B cell (primary cell): ENCODE data around the gene ZC4H2. TPM values are rescaled to one million over a fixed set of nuclear protein-coding genes. Genes with fewer than 3 reads are reported as not detected.

Experiments
- ATAC-seq: fragments of 200-7000 bp; cut with Tn5 transposase; one replicate; pipeline ENCODE4 v1.10.0; 2021; ENCODE audit warnings: low read depth, mild to moderate bottlenecking, moderate number of reproducible peaks, moderate library complexity
- CTCF ChIA-PET: fragments of 350-600 bp; sonication (Branson Sonifier 250); formaldehyde crosslinking; loops from one replicate; lab custom pipeline; 2021; ENCODE audit warnings: antibody characterized with exemption, inconsistent platforms; lab: Charles Lee
- POLR2A ChIA-PET: fragments of 350-600 bp; sonication (Branson Sonifier 250); formaldehyde crosslinking; loops from one replicate; lab custom pipeline; 2021; ENCODE audit warnings: antibody characterized with exemption; lab: Charles Lee
- DNase-seq: peaks from one replicate; pipeline ENCODE4 v3.0.0; 2013
- H2AFZ ChIP-seq: 2 replicates; pipeline ENCODE4 v1.6.1; 2012; ENCODE audit warnings: mild to moderate bottlenecking, low read depth, low read length; ENCODE audit not compliant: insufficient read depth, poor library complexity, severe bottlenecking
- H3K27ac ChIP-seq, 2 donors: 1 replicate in 1 of 2; 2 replicates in 1 of 2; pipeline ENCODE4 v1.5.1; 2012 to 2013; ENCODE audit warnings: low read length in 2 of 2, mild to moderate bottlenecking in 2 of 2, moderate library complexity in 1 of 2
- H3K27me3 ChIP-seq, 4 experiments: fragments of 200-600 bp in 1 of 4; sonication (generic) in 1 of 4; replicated peaks in 1 of 4; 1 replicate in 2 of 4; 2 replicates in 2 of 4; pipeline versions ENCODE4 v1.6.1 to v1.7.0; 2013 to 2016; ENCODE audit warnings: low read length in 3 of 4, mild to moderate bottlenecking in 2 of 4, mixed read lengths in 1 of 4, moderate library complexity in 1 of 4; ENCODE audit not compliant: insufficient read depth in 4 of 4, control insufficient read depth in 3 of 4; ENCODE audit errors: control extremely low read depth in 1 of 4
- H3K36me3 ChIP-seq, 2 experiments: replicated peaks in 1 of 2; 1 replicate in 1 of 2; 2 replicates in 1 of 2; pipeline versions ENCODE4 v1.6.1 to v1.7.1; 2013; ENCODE audit warnings: low read length in 1 of 2; ENCODE audit not compliant: insufficient read depth in 2 of 2, control insufficient read depth in 1 of 2; ENCODE audit errors: control extremely low read depth in 1 of 2, extremely low read depth in 1 of 2
- H3K4me1 ChIP-seq, 2 donors: fragments of 200-600 bp in 1 of 2; sonication (generic) in 1 of 2; 1 replicate in 1 of 2; 2 replicates in 1 of 2; pipeline versions ENCODE4 v1.5.1 to v1.6.1; 2013 to 2017; ENCODE audit warnings: low read length in 2 of 2; ENCODE audit not compliant: control insufficient read depth in 2 of 2, insufficient read depth in 2 of 2
- H3K4me2 ChIP-seq: replicated peaks from 2 replicates; pipeline ENCODE3; 2012; ENCODE audit warnings: mild to moderate bottlenecking, low read depth, low read length; ENCODE audit not compliant: poor library complexity, severe bottlenecking
- H3K4me3 ChIP-seq, 5 experiments: fragments of 200-600 bp in 1 of 5; sonication (generic) in 1 of 5; 1 replicate in 3 of 5; 2 replicates in 2 of 5; pipeline versions ENCODE4 v1.5.1 to v1.7.0; 2011 to 2016; ENCODE audit warnings: low read length in 4 of 5, mild to moderate bottlenecking in 4 of 5, low read depth in 2 of 5, control low read depth in 1 of 5, moderate library complexity in 1 of 5; ENCODE audit not compliant: insufficient read depth in 1 of 5; ENCODE audit errors: control extremely low read depth in 1 of 5, extremely low read depth in 1 of 5
- H3K79me2 ChIP-seq: fragments of 200-600 bp; sonication (generic); one replicate; pipeline ENCODE4 v1.6.0; 2016; ENCODE audit warnings: low read length; ENCODE audit not compliant: control insufficient read depth, insufficient read depth
- H3K9ac ChIP-seq: fragments of 200-600 bp; sonication (generic); 2 replicates; pipeline ENCODE4 v1.6.1; 2017; ENCODE audit warnings: mild to moderate bottlenecking, low read length, moderate library complexity
- H3K9me3 ChIP-seq, 3 donors: one replicate each; pipeline versions ENCODE4 v1.6.1 to v1.7.1; 2013; ENCODE audit warnings: low read length in 2 of 3; ENCODE audit not compliant: control insufficient read depth in 2 of 3, insufficient read depth in 1 of 3; ENCODE audit errors: control extremely low read depth in 1 of 3
- H4K20me1 ChIP-seq: 2 replicates; pipeline ENCODE4 v1.6.0; 2012; ENCODE audit warnings: mild to moderate bottlenecking, low read length; ENCODE audit not compliant: insufficient read depth, control insufficient read depth, poor library complexity, severe bottlenecking
- H3K27ac Mint-ChIP-seq: one replicate; pipeline ENCODE4 v1.8.0; 2021; ENCODE audit warnings: mixed read lengths
- H3K27me3 Mint-ChIP-seq: one replicate; pipeline ENCODE4 v1.8.0; 2021; ENCODE audit warnings: mixed read lengths
- H3K4me1 Mint-ChIP-seq: one replicate; pipeline ENCODE4 v1.8.0; 2021; ENCODE audit warnings: mixed read lengths
- H3K4me3 Mint-ChIP-seq: one replicate; pipeline ENCODE4 v1.8.0; 2021; ENCODE audit warnings: mixed read lengths
- H3K9me3 Mint-ChIP-seq: one replicate; pipeline ENCODE4 v1.8.0; 2022; ENCODE audit warnings: mixed read lengths; ENCODE audit not compliant: insufficient read depth
- EZH2 ChIP-seq: IDR thresholded peaks from 2 replicates; pipeline ENCODE4 v1.6.1; 2012; ENCODE audit warnings: borderline replicate concordance, low read depth, mild to moderate bottlenecking, moderate library complexity, low read length; ENCODE audit not compliant: insufficient read depth, poor library complexity, severe bottlenecking
- WGBS: methylation state at CpG from one replicate; pipeline ENCODE4 v1.1.5; 2013; ENCODE audit warnings: missing lambda C conversion rate; ENCODE audit not compliant: insufficient coverage; 5-methylcytosine and 5-hydroxymethylcytosine counted together
- intact Hi-C: fragments of 100-400 bp; cut with micrococcal nuclease; formaldehyde crosslinking; loops from one replicate; pipeline ENCODE4 v1.10.0; 2022
- polyA plus RNA-seq: library from polyadenylated mRNA; depleted of rRNA; stranded (reverse); fragments of >200 nt; gene quantifications from 2 replicates; pipeline ENCODE4 v1.2.3, GENCODE V29; 2012
- total RNA-seq, 2 donors: library from RNA; stranded (reverse); fragments of 120-200 nt in 1 of 2; gene quantifications; 1 replicate in 1 of 2; 2 replicates in 1 of 2; pipeline versions ENCODE4 v1.2.3 to v1.2.4, GENCODE V29; 2013 to 2022
- TF ChIP-seq, protein P1 (sequence below): fragments of 200-600 bp; IDR thresholded peaks from one replicate; pipeline ENCODE4 v1.8.0; 2022; ENCODE audit warnings: antibody characterized with exemption, mild to moderate bottlenecking

ZC4H2 gene
- total and polyA plus RNA-seq, 2 donors (not counting 1 experiment from before 2014, with no cell fraction given): 12.8 to 14.1 TPM

DNA sequence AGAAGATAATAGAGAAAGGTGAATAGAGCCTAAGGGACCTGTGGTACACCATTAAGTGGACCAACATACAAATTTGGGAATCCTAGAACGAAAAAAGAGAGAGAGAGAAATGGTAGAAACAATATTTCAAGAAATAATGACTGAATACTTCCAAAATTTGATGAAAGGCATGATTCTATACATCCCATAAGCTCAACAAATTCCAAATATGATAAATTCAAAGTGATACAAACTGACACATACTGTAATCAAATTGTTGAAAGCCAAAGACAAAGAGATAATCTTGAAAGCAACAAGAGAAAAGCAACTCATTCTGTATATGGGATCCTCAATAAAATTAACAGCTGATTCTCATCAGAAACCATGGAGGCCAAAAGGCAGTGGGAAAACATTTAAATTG lies 20.6 kb upstream of the ZC4H2 start:
- no peak overlapping the region for H3K9ac ChIP-seq
- H3K4me3 Mint-ChIP-seq: no peak overlapping the region
- no peaks in the 10 kb centered on the region for H3K4me1 ChIP-seq
- H4K20me1 ChIP-seq: no peaks in the 10 kb centered on the region
- no peaks in the 10 kb centered on the region for H3K79me2 ChIP-seq
- H3K9me3 Mint-ChIP-seq: no peaks in the 10 kb centered on the region
- H3K36me3 ChIP-seq: no peaks in the 10 kb centered on the region
- no peaks in the 10 kb centered on the region for H3K27me3 Mint-ChIP-seq
- H3K4me1 Mint-ChIP-seq: no peaks in the 10 kb centered on the region
- H3K9me3 ChIP-seq: peaks cover 0 to 16% (median 0%) of the 10 kb centered on the region in 3 donors
- CTCF ChIA-PET: no interaction called here
- no peaks in the 10 kb centered on the region for H3K27me3 ChIP-seq
- intact Hi-C loops: no loop called here
- DNase-seq (no peak), ATAC-seq (no peak)
- H3K4me3 ChIP-seq: no peak overlapping the region
- WGBS: no CpG with 5 or more reads among the region's 1 CpG
- H3K27ac ChIP-seq: no peak overlapping the region
- TF ChIP-seq, protein P1, sequence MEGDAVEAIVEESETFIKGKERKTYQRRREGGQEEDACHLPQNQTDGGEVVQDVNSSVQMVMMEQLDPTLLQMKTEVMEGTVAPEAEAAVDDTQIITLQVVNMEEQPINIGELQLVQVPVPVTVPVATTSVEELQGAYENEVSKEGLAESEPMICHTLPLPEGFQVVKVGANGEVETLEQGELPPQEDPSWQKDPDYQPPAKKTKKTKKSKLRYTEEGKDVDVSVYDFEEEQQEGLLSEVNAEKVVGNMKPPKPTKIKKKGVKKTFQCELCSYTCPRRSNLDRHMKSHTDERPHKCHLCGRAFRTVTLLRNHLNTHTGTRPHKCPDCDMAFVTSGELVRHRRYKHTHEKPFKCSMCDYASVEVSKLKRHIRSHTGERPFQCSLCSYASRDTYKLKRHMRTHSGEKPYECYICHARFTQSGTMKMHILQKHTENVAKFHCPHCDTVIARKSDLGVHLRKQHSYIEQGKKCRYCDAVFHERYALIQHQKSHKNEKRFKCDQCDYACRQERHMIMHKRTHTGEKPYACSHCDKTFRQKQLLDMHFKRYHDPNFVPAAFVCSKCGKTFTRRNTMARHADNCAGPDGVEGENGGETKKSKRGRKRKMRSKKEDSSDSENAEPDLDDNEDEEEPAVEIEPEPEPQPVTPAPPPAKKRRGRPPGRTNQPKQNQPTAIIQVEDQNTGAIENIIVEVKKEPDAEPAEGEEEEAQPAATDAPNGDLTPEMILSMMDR: no peak
- TF ChIP-seq EZH2: no peak
- H3K4me2 ChIP-seq: no peak overlapping the region
- no peak overlapping the region for H2AFZ ChIP-seq
- H3K27ac Mint-ChIP-seq: no peak overlapping the region
- POLR2A ChIA-PET: no interaction called here

DNA sequence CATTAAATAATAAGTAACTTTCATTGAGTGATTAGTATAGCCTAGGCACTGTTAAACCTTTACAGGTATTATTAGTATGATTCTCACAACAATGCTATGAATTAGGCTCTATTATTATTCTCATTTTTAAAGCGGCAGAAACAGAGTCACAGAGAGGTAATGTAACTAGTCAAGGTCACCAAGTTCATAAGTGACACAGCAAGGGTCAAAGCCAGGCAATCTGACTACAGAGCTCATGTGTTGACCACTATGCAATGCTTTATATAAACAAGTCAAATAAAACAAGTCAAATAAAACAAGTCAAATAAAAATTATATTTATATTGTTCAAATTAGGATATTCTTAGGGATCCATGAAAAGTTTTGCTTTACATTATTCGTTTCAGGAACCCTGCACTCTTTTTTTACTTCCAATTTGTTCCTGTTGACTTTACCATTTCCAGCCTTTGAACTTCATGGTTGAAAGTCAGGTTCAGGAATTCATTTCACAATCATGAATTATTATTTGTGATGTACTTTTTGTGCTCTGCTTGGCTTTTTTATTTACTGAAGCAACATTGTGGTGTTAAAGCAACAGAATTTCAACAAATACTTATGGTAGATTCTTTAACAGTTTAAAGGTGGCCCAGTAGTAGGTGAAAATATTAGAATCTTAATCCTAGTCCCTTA lies 18.0 kb upstream of the ZC4H2 start:
- POLR2A ChIA-PET: no interaction called here
- Histone ChIP-seq H3K4me3 (no peak overlapping the region), H2AFZ (no peak overlapping the region), H3K79me2 (no peaks in the 10 kb centered on the region), H3K4me2 (no peak overlapping the region), H4K20me1 (no peaks in the 10 kb centered on the region), H3K9me3 (peaks cover 0 to 7% (median 0%) of the 10 kb centered on the region in 3 donors), H3K27ac (no peak overlapping the region), H3K36me3 (no peaks in the 10 kb centered on the region), H3K27me3 (no peaks in the 10 kb centered on the region), H3K9ac (no peak overlapping the region), H3K4me1 (no peaks in the 10 kb centered on the region)
- WGBS: no CpG with 5 or more reads among the region's 2 CpGs
- Mint-ChIP-seq H3K27ac (no peak overlapping the region), H3K4me3 (no peak overlapping the region), H3K27me3 (no peaks in the 10 kb centered on the region), H3K4me1 (no peaks in the 10 kb centered on the region), H3K9me3 (no peaks in the 10 kb centered on the region)
- TF ChIP-seq EZH2: no peak
- TF ChIP-seq, protein P1: no peak
- ATAC-seq (no peak), DNase-seq (no peak)
- intact Hi-C loops: no loop called here
- CTCF ChIA-PET: no interaction called here
